Vagina (tissue), 2 donors: ENCODE data around the gene NPIPA1.
"Not testable (repeated sequence)": the region's sequence is repeated elsewhere in the genome, so short reads cannot be mapped to it uniquely, and the experiment has no call there.

Experiments
- POLR2A ChIP-seq, 2 donors: fragments of 450-650 bp; IDR thresholded peaks; one replicate each; pipeline ENCODE4 v1.6.1; 2017; ENCODE audit warnings: antibody characterized with exemption in 2 of 2, mild to moderate bottlenecking in 2 of 2, moderate library complexity in 2 of 2
- TF ChIP-seq, protein P1 (sequence below), 3 experiments: fragments of 450-650 bp in 2 of 3; fragments of 200-600 bp in 1 of 3; sonication (generic) in 1 of 3; IDR thresholded peaks; one replicate each; pipeline ENCODE4 v1.5.1; 2017 to 2019; ENCODE audit warnings: antibody characterized with exemption in 3 of 3, mild to moderate bottlenecking in 2 of 3, moderate library complexity in 2 of 3

DNA sequence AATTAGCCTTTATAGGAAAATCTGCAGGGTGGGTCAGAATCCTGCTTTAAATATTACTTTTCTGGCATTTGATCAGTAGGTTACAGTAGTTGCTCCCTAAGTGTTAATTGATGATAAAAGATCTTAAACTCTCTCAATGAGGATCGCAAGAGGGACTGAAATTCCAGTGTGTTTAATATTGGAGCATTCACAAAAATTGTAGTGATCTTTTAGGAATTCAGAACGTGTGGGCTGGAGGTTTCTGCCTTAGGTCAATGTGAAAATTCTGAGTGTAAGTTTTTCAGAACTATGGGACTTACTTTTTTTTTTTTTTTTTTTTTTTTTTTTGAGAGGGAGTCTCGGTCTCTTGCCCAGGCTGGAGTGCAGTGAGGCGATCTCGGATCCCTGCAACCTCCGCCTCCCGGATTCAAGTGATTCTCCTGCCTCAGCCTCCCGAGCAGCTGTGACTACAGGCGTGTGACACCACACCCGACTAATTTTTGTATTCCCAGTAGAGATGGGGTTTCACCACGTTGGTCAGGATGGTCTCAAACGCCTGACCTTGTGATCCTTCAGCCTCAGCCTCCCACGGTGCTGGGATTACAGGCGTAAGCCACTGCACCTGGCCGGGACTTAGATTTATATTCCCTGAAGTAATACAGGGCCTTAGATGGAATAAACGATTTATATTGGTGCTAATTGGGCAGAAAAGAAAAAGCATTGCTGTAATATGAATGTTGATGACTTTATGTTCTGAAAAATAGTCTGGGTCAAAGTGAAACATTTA is 39.9 kb downstream of the NPIPA1 start:
- TF ChIP-seq POLR2A (IDR thresholded peaks at IDR 0.05) = not testable (repeated sequence)
- TF ChIP-seq, protein P1, sequence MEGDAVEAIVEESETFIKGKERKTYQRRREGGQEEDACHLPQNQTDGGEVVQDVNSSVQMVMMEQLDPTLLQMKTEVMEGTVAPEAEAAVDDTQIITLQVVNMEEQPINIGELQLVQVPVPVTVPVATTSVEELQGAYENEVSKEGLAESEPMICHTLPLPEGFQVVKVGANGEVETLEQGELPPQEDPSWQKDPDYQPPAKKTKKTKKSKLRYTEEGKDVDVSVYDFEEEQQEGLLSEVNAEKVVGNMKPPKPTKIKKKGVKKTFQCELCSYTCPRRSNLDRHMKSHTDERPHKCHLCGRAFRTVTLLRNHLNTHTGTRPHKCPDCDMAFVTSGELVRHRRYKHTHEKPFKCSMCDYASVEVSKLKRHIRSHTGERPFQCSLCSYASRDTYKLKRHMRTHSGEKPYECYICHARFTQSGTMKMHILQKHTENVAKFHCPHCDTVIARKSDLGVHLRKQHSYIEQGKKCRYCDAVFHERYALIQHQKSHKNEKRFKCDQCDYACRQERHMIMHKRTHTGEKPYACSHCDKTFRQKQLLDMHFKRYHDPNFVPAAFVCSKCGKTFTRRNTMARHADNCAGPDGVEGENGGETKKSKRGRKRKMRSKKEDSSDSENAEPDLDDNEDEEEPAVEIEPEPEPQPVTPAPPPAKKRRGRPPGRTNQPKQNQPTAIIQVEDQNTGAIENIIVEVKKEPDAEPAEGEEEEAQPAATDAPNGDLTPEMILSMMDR (IDR thresholded peaks at IDR 0.05) = not testable (repeated sequence)
